Psoas muscle (tissue), 8 donors: Measurements from ENCODE around the gene PSRC1. TPM values are rescaled to one million over a fixed set of nuclear protein-coding genes. Genes with fewer than 3 reads are reported as not detected.

Experiments
- ATAC-seq, 4 donors: fragments of 200-7000 bp; cut with Tn5 transposase; one replicate each; pipeline ENCODE4 v1.9.1; 2020; ENCODE audit warnings: moderate library complexity in 3 of 4, mild to moderate bottlenecking in 2 of 4
- DNase-seq, 2 donors: peaks; one replicate each; pipeline ENCODE4 v3.0.0-alpha.2; 2020
- H3K27ac ChIP-seq: fragments of 200-600 bp; one replicate; pipeline ENCODE4 v1.8.0; 2022
- H3K27me3 ChIP-seq, 3 donors: fragments of 200-600 bp in 1 of 3; one replicate each; pipeline versions ENCODE4 v1.6.1 to v1.8.0; 2013 to 2022; ENCODE audit warnings: low read length in 2 of 3, mild to moderate bottlenecking in 2 of 3, moderate library complexity in 1 of 3; ENCODE audit not compliant: insufficient read depth in 3 of 3
- H3K36me3 ChIP-seq, 2 donors: fragments of 200-600 bp in 1 of 2; one replicate each; pipeline versions ENCODE4 v1.6.1 to v1.8.0; 2013 to 2022; ENCODE audit warnings: low read depth in 1 of 2, mild to moderate bottlenecking in 1 of 2, moderate library complexity in 1 of 2; ENCODE audit not compliant: insufficient read depth in 1 of 2
- H3K4me1 ChIP-seq: fragments of 200-600 bp; one replicate; pipeline ENCODE4 v1.8.0; 2022
- H3K4me3 ChIP-seq: fragments of 200-600 bp; one replicate; pipeline ENCODE4 v1.8.0; 2022; ENCODE audit warnings: mild to moderate bottlenecking
- H3K9me3 ChIP-seq: fragments of 200-600 bp; one replicate; pipeline ENCODE4 v1.8.0; 2022
- CTCF ChIP-seq: fragments of 200-600 bp; IDR thresholded peaks from one replicate; pipeline ENCODE4 v1.8.0; 2022; ENCODE audit warnings: antibody characterized with exemption
- WGBS, 3 donors: extraction: QIAGEN DNeasy Blood & Tissue Kit; methylation state at CpG; one replicate each; pipeline versions ENCODE4 v1.1.6 to v1.1.7; 2013; 5-methylcytosine and 5-hydroxymethylcytosine counted together
- intact Hi-C, 2 donors: fragments of 100-400 bp; cut with DNase I; formaldehyde crosslinking; loops; one replicate each; pipeline versions ENCODE4 v1.11.0 to v1.14.2; 2022
- polyA plus RNA-seq, 3 donors: library from polyadenylated mRNA; stranded (reverse); fragments of 200-250 nt; gene quantifications; one replicate each; pipeline ENCODE4 v1.2.3, GENCODE V29; 2013
- total RNA-seq, 4 donors: library from RNA; stranded (reverse); fragmentation: NEBNext Ultra II Directional in 2 of 4; extraction: Animal tissue kit (Norgen Biotek cat#: 25700) in 2 of 4; gene quantifications; one replicate each; pipeline versions ENCODE4 v1.2.1 to v1.2.4, GENCODE V29; 2021 to 2023
- donor health status: healthy with polysubstance abuse.
- donor health status: DM: no; HTN: no; CAD: no; lungs with moderate emphysema.
- donor health status: Bipolar disorder and iron deficiency.
- donor health status: healthy.
- donor health status: DM: yes; HTN: yes; CAD: no.
- donor health status: DM: no; HTN: no; CAD: no.
- donor health status: DM: no; HTN: no; CAD: no.
- donor health status: DM: yes; HTN: yes; CAD: no.

PSRC1 gene
- total and polyA plus RNA-seq, 7 donors: 0.14 to 2.0 (median 0.60) TPM

GRCh38 chr1:109283748-109284600, 1.0 kb upstream of the PSRC1 start:
- WGBS, 3 donors: 44 to 54% (median 46%) methylated on average over 17 of the region's 17 CpGs
- Histone ChIP-seq H3K4me3 (peak overlapping the region; percentile 67), H3K27ac (peak overlapping the region; percentile 83), H3K27me3 (no peaks in the 10 kb centered on the region), H3K9me3 (no peaks in the 10 kb centered on the region), H3K36me3 (no peaks in the 10 kb centered on the region), H3K4me1 (peaks cover 7% of the 10 kb centered on the region)
- intact Hi-C loops: no loop called here
- peak in 1 of 4 donors; percentile 1 for ATAC-seq
- no peak for DNase-seq
- TF ChIP-seq CTCF: no peak

- Histone ChIP-seq H3K4me3 (peak overlapping the region; percentile 67), H3K27me3 (no peaks in the 10 kb centered on the region), H3K4me1 (peaks cover 7% of the 10 kb centered on the region), H3K27ac (peak overlapping the region; percentile 83), H3K9me3 (no peaks in the 10 kb centered on the region), H3K36me3 (no peaks in the 10 kb centered on the region)
- DNase-seq (no peak), ATAC-seq (no peak)
- intact Hi-C loops: loop anchor here in 1 of 2 donors (1.0 kb wide), 1 partner anchor 116 kb away; no protein-coding TSS in a partner anchor
- TF ChIP-seq CTCF: no peak
- WGBS, 3 donors: 8 to 9% (median 8%) methylated on average over 10 of the region's 10 CpGs
These were observed 421 bp downstream of the PSRC1 start for GRCh38 chr1:109282497-109282951.

- Histone ChIP-seq H3K27ac (no peak overlapping the region), H3K36me3 (no peaks in the 10 kb centered on the region), H3K4me3 (peak overlapping the region; percentile 67), H3K27me3 (no peaks in the 10 kb centered on the region), H3K4me1 (peaks cover 7% of the 10 kb centered on the region), H3K9me3 (no peaks in the 10 kb centered on the region)
- ATAC-seq (no peak), DNase-seq (no peak)
- WGBS, 3 donors: 50 to 60% (median 53%) methylated on average over 28 of the region's 28 CpGs
- intact Hi-C loops: loop anchor here in 1 of 2 donors (1.0 kb wide), 1 partner anchor 116 kb away; no protein-coding TSS in a partner anchor
- TF ChIP-seq CTCF: no peak
These were observed 1.1 kb downstream of the PSRC1 start for GRCh38 chr1:109281680-109282496.

- ATAC-seq (no peak), DNase-seq (no peak)
- WGBS, 3 donors: 84 to 92% (median 90%) methylated on average over 12 of the region's 12 CpGs
- TF ChIP-seq CTCF: no peak
- Histone ChIP-seq H3K9me3 (no peaks in the 10 kb centered on the region), H3K36me3 (no peaks in the 10 kb centered on the region), H3K27me3 (no peaks in the 10 kb centered on the region), H3K4me1 (peaks cover 7% of the 10 kb centered on the region), H3K27ac (no peak overlapping the region), H3K4me3 (no peak overlapping the region)
- intact Hi-C loops: no loop called here
These were observed 2.1 kb downstream of the PSRC1 start for GRCh38 chr1:109280862-109281261.
